ENCODE data around the gene TEDC1.

- TF ChIP-seq POLR2AphosphoS5 (IDR thresholded peaks at IDR 0.05; ENCODE audit: low read depth, low read length) (no peak), REST (IDR thresholded peaks at IDR 0.05; ENCODE audit: insufficient read depth in 1 of 2, low read depth in 2 of 2, low read length in 2 of 2) (no peak)
Observed at GRCh38 chr14:105501504-105502291, 10.7 kb downstream of the TEDC1 start.
